ENCODE data around the gene POU2AF3. TPM values are rescaled to one million over a fixed set of nuclear protein-coding genes. Genes with fewer than 3 reads are reported as not detected.

Gene POU2AF3
- total and polyA plus RNA-seq, 2 of the 4 experiments (the other 2 are of a cell fraction): 0.17 TPM; not detected in 1

- H3K56ac ChIP-seq (ENCODE audit: extremely low read depth, insufficient read depth, low read length): no peak overlapping the region
- no peak overlapping the region for H2BK20ac ChIP-seq (ENCODE audit: low read depth, low read length)
- no peak overlapping the region for H3K14ac ChIP-seq (replicated peaks; ENCODE audit: low read depth, low read length)
- H3K36me3 ChIP-seq (ENCODE audit: control insufficient read depth, insufficient read depth, low read length): no peaks in the 10 kb centered on the region
- no peak overlapping the region for H3K23ac ChIP-seq (ENCODE audit: low read depth, low read length)
- H2BK15ac ChIP-seq (ENCODE audit: low read depth, low read length): no peak overlapping the region
- no TSS peak for BruUV-seq (replicated peaks)
- no peak overlapping the region for H2AFZ ChIP-seq (replicated peaks; ENCODE audit: low read length, poor library complexity)
- intact Hi-C loops (cut with micrococcal nuclease) (no loop called here), in situ Hi-C loops (cut with MboI; ENCODE audit: low sequenced_read_pairs) (no loop called here), dilution Hi-C loops (cut with HindIII; ENCODE audit: low sequenced_read_pairs, unreplicated experiment) (no loop called here)
- peaks cover 21% of the 10 kb centered on the region for H3K27me3 ChIP-seq (ENCODE audit: control insufficient read depth, insufficient read depth, low read length)
- POLR2A ChIA-PET (ENCODE audit: unreplicated experiment): no interaction called here
- no peak overlapping the region for H2AK5ac ChIP-seq (ENCODE audit: low read depth, low read length)
- WGBS, 2 experiments (ENCODE audit: extremely low coverage in 2 of 2, insufficient read length in 1 of 2): no CpG with 5 or more reads among the region's 3 CpGs
- H3K9me1 ChIP-seq (ENCODE audit: insufficient read depth, low read length): no peaks in the 10 kb centered on the region
- DNase-seq: no peak
- no peak overlapping the region for H3K18ac ChIP-seq (ENCODE audit: low read depth, low read length)
- H2AK9ac ChIP-seq (replicated peaks; ENCODE audit: low read depth, low read length, poor library complexity): no peak overlapping the region
- no peak overlapping the region for H3K4ac ChIP-seq (ENCODE audit: low read depth, low read length)
- no peak overlapping the region for H3K27ac ChIP-seq (ENCODE audit: insufficient read depth, low read length)
- CTCF ChIA-PET: no interaction called here
- H4K8ac ChIP-seq (ENCODE audit: low read depth in 2 of 2, low read length in 2 of 2): no peak overlapping the region
- H3K4me3 ChIP-seq (ENCODE audit: insufficient read depth, low read depth, low read length): no peak overlapping the region
- no peak overlapping the region for H3K4me2 ChIP-seq (ENCODE audit: low read depth, low read length)
- no peak overlapping the region for H3K9ac ChIP-seq (ENCODE audit: low read depth, low read length)
- no peak overlapping the region for H4K91ac ChIP-seq (ENCODE audit: insufficient read depth, low read depth, low read length)
- no peak overlapping the region for H2BK120ac ChIP-seq (ENCODE audit: low read depth, low read length)
- no peaks in the 10 kb centered on the region for H4K20me1 ChIP-seq (ENCODE audit: insufficient read depth, low read length)
- H3K9me3 ChIP-seq (ENCODE audit: control insufficient read depth, insufficient read depth, low read length): no peaks in the 10 kb centered on the region
- no peaks in the 10 kb centered on the region for H3K4me1 ChIP-seq (ENCODE audit: control insufficient read depth, insufficient read depth, low read length)
- no peaks in the 10 kb centered on the region for H3K79me1 ChIP-seq (ENCODE audit: low read depth in 1 of 2, low read length in 2 of 2)
- no peak for TF ChIP-seq RFX5 (IDR thresholded peaks at IDR 0.05; ENCODE audit: low read depth, low read length)
- TF ChIP-seq BHLHE40 (IDR thresholded peaks at IDR 0.05; ENCODE audit: low read depth, low read length): no peak
- no peak for TF ChIP-seq MAZ (IDR thresholded peaks at IDR 0.05; ENCODE audit: borderline replicate concordance, low read depth, low read length)
- TF ChIP-seq CEBPB (IDR thresholded peaks at IDR 0.05; ENCODE audit: low read depth, low read length): no peak
- no peak for TF ChIP-seq POLR2A (IDR thresholded peaks at IDR 0.05; ENCODE audit: low read depth, low read length)
- no peak for TF ChIP-seq FOS (IDR thresholded peaks at IDR 0.05; ENCODE audit: low read depth, low read length)
- no peak for TF ChIP-seq MXI1 (IDR thresholded peaks at IDR 0.05; ENCODE audit: borderline replicate concordance, low read depth, low read length)
- TF ChIP-seq RCOR1 (IDR thresholded peaks at IDR 0.05; ENCODE audit: insufficient replicate concordance, low read length): no peak
- TF ChIP-seq ELK1 (IDR thresholded peaks at IDR 0.05; ENCODE audit: borderline replicate concordance, low read depth, low read length): no peak
- no peak for TF ChIP-seq SMC3 (IDR thresholded peaks at IDR 0.05; ENCODE audit: low read depth, low read length)
- TF ChIP-seq RAD21 (IDR thresholded peaks at IDR 0.05; ENCODE audit: low read length): no peak
- TF ChIP-seq USF2 (IDR thresholded peaks at IDR 0.05; ENCODE audit: low read depth, low read length): no peak
- no peak overlapping the region for H4K5ac ChIP-seq (ENCODE audit: low read depth, low read length)
- H2BK5ac ChIP-seq (ENCODE audit: low read depth, low read length, poor library complexity, severe bottlenecking): no peak overlapping the region
- ATAC-seq (ENCODE audit: low read depth): no peak
Measured at GRCh38 chr11:111272420-111272819, 25.9 kb upstream of the POU2AF3 start.

All from IMR-90 (cell line).